ENCODE measurements around the gene GBF1.

Gene GBF1

GRCh38 chr10:102425444-102425843 lies 180.1 kb downstream of the GBF1 start:
- DNase-seq = no peak

GRCh38 chr10:102426803-102427287 lies 181.5 kb downstream of the GBF1 start:
- DNase-seq = no peak

DNA sequence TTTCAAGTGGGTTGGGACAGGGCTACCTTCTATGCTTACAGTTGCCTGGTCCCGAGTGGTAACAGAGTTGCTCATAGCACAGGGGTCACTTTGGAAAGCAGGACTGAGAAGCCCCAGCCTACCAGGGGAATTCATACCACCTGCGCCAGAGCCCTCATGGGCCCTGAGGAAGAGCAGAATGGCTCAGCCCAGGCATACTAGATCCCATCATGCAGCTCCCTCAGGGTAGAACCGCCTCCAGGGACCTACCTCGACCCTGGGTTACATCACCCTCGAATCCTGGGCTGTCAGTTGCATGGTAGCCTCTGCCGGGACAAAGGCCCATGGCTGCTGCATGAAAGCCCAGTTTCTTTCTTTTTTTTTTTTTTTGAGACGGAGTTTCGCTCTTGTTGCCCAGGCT lies 184.1 kb downstream of the GBF1 start:
- DNase-seq = no peak

- DNase-seq = no peak
Observed at GRCh38 chr10:102431452-102432124, 186.3 kb downstream of the GBF1 start.
